ENCODE data around the gene IQCK.

GRCh38 chr16:19691161-19691711 is 26.8 kb upstream of the IQCK start:
- TF ChIP-seq CTCF (IDR thresholded peaks at IDR 0.05; ENCODE audit: poor library complexity) = no peak
- TF ChIP-seq EZH2phosphoT487 (IDR thresholded peaks at IDR 0.05; ENCODE audit: low read depth, severe bottlenecking, unreplicated experiment) = no peak

Data from hepatocyte (in vitro differentiated cells).